SK-N-MC (cell line): ENCODE measurements around the gene CFAP74.

Source experiments
- EZH2 ChIP-seq: fragments of 200-600 bp; sonication (generic); IDR thresholded peaks from one replicate; pipeline ENCODE4 v1.6.1; 2017; ENCODE audit warnings: antibody characterized with exemption
- POLR2AphosphoS5 ChIP-seq: IDR thresholded peaks from 2 replicates; pipeline ENCODE4 v1.6.1; 2012; ENCODE audit warnings: mild to moderate bottlenecking, low read depth, low read length, borderline replicate concordance

GRCh38 chr1:1940123-1940425 lies 63.5 kb downstream of the CFAP74 start:
- TF ChIP-seq POLR2AphosphoS5 (no peak), EZH2 (no peak)
